ENCODE results near the gene ILDR2. TPM values are rescaled to one million over a fixed set of nuclear protein-coding genes. Genes with fewer than 3 reads are reported as not detected.

ILDR2 gene
- total RNA-seq, 1 donor from 2014 or later: 3.6 TPM

DNA sequence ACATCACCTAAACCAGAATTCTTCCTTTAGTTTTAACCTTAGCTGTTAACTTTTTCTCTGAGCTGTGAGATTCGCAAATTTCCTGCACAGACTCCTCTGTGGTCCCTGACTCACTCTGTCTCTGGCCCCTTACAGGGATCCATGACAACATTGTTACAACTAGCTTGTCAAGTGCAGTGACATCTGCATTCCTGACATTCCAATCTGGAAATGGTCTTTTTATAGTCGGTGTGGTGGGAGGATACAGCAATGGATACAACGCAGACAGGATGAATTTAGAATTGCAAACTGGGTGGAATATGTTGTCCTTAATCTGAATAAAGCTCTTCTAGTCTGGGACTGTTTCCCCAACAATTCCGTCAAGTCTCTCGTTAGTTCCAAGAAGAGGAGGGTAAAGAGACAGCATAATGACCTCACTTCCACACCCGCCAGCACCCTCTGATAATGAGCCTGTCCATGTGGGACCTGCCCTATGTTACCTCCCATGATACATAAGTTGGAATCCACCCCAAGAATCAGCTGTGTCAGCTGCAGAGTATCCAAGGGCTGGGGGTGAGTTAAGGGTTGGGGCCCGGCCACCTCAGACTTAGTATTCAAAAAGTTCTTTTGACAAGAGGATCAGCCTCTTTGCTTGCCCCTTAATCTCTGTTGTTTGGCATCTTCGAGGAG lies 49.4 kb downstream of the ILDR2 start:
- TF ChIP-seq, protein P1, sequence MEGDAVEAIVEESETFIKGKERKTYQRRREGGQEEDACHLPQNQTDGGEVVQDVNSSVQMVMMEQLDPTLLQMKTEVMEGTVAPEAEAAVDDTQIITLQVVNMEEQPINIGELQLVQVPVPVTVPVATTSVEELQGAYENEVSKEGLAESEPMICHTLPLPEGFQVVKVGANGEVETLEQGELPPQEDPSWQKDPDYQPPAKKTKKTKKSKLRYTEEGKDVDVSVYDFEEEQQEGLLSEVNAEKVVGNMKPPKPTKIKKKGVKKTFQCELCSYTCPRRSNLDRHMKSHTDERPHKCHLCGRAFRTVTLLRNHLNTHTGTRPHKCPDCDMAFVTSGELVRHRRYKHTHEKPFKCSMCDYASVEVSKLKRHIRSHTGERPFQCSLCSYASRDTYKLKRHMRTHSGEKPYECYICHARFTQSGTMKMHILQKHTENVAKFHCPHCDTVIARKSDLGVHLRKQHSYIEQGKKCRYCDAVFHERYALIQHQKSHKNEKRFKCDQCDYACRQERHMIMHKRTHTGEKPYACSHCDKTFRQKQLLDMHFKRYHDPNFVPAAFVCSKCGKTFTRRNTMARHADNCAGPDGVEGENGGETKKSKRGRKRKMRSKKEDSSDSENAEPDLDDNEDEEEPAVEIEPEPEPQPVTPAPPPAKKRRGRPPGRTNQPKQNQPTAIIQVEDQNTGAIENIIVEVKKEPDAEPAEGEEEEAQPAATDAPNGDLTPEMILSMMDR (IDR thresholded peaks at IDR 0.05; ENCODE audit: borderline replicate concordance): no peak
- Histone ChIP-seq H3K27me3 (ENCODE audit: low read depth) (peaks cover 32% of the 10 kb centered on the region), H3K4me3 (no peak overlapping the region), H3K36me3 (no peaks in the 10 kb centered on the region), H3K27ac (replicated peaks) (peak overlapping the region; percentile 58), H3K9me3 (replicated peaks) (no peaks in the 10 kb centered on the region), H3K4me1 (peaks cover 31% of the 10 kb centered on the region)
- DNase-seq: no peak
- intact Hi-C loops (cut with micrococcal nuclease): no loop called here

DNA sequence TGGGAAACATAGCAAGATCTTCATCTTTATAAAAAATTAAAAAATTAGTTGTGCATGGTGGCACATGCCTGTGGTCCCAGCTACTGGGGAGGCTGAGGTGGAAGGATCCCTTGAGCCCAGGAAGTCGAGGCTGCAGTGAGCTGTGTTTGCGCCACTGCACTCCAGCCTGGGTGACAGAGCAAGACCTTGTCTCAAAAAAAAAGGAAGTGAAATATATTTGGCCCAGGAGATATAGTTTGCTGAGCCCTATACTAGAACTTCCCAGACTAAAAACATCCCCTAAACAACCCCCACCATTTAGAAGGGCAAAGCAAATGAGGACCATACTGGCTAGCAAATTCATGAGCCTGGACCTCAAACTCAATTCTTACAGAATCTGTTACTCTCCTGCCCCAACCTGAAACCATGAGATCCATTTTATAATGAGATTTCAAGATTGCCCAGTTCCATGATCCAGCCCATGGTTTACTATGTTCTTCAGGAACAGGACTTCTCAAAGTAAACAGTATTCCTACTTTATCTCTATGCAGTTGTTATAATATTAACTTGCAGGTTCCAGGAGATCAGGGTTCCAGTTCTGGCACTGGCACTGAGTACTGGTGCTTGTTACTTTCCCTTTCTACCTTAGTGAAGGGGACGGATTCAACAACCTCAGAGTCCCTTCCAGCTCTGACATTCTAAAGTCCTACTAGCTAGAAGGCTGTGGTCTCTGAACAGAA lies 50.4 kb downstream of the ILDR2 start:
- H3K4me1 ChIP-seq: peaks cover 41% of the 10 kb centered on the region
- H3K27ac ChIP-seq (replicated peaks): peak overlapping the region; percentile 58
- H3K27me3 ChIP-seq (ENCODE audit: low read depth): peaks cover 41% of the 10 kb centered on the region
- intact Hi-C loops (cut with micrococcal nuclease): no loop called here
- H3K9me3 ChIP-seq (replicated peaks): no peaks in the 10 kb centered on the region
- no peaks in the 10 kb centered on the region for H3K36me3 ChIP-seq
- H3K4me3 ChIP-seq: no peak overlapping the region
- no peak for DNase-seq
- TF ChIP-seq, protein P1 (IDR thresholded peaks at IDR 0.05; ENCODE audit: borderline replicate concordance): no peak

DNA sequence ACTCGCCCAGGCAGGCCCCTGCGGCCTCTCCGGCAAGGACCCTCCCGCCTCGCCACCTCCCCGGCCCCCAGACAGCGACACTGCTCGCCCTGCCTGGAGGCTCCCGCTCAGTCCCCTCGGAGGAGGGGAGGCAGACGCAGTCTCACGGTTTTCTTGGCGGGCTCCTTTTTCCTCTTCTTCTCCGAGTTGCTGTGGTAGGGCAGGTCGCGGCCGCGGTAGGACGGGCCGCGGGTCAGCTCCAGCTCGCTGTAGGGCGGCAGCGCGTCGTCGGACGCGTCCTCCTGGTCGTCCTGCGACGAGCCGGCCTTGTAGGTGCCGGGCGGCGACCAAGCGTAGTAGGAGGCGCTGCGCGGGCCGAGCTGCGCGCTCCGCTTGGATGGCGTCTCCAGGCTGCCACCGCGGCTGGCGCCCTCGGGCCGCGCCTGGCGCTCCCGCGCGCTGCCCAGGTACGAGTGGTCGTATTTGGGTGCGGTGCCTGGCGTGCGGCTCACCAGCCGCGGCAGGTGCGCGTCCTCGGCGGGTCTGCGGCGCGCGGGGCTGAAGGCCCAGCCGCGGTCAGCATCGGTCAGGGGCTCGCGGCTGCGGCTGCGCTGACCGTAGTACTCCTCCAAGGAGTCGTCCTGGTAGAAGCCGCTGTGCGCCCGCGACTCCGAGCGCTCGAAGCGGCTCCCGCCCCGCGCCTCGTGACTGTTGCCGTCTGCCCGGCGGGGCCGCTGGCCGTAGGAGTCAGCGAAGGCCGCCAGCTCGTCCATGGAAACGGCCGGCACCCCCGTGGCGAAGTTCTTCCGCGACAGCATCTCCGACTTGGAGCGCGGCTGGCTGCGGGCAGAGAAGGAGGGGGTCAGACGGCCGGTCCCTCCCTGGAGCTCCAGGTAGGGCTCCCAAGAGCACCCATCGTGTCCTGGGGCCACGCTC lies 54.5 kb downstream of the ILDR2 start:
- Histone ChIP-seq H3K27ac (replicated peaks) (peak overlapping the region; percentile 52), H3K4me1 (peaks cover 31% of the 10 kb centered on the region), H3K4me3 (peak overlapping the region; percentile 68), H3K9me3 (replicated peaks) (no peaks in the 10 kb centered on the region), H3K27me3 (ENCODE audit: low read depth) (peaks cover 63% of the 10 kb centered on the region), H3K36me3 (no peaks in the 10 kb centered on the region)
- DNase-seq: no peak
- TF ChIP-seq, protein P1 (IDR thresholded peaks at IDR 0.05; ENCODE audit: borderline replicate concordance): no peak
- intact Hi-C loops (cut with micrococcal nuclease): no loop called here

DNA sequence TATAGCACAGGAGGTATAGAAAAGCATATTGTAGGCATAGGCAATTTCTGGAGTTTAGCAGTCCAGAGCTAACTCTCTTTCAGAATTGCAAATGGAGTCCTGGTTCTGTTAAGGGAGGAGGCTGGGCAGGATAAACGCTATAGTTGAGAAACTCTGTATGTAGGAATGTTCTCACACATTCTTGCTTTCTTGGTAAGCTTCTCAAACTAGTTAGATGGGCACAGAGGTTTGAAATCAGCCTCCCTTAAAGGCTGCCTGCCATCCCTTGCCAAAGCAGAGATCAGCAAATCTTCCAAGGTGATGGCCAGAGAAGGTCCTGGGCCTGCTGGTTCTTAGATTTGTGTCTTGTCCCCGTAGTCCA lies 56.4 kb downstream of the ILDR2 start:
- no peak for DNase-seq
- H3K4me1 ChIP-seq: peaks cover 23% of the 10 kb centered on the region
- H3K9me3 ChIP-seq (replicated peaks): no peaks in the 10 kb centered on the region
- no peak overlapping the region for H3K4me3 ChIP-seq
- TF ChIP-seq, protein P1 (IDR thresholded peaks at IDR 0.05; ENCODE audit: borderline replicate concordance): no peak
- intact Hi-C loops (cut with micrococcal nuclease): no loop called here
- H3K36me3 ChIP-seq: no peaks in the 10 kb centered on the region
- peaks cover 68% of the 10 kb centered on the region for H3K27me3 ChIP-seq (ENCODE audit: low read depth)
- no peak overlapping the region for H3K27ac ChIP-seq (replicated peaks)
